ENCODE results near the gene CEP44. TPM values are rescaled to one million over a fixed set of nuclear protein-coding genes. Genes with fewer than 3 reads are reported as not detected.

CEP44 gene
- total and polyA plus RNA-seq, 12 donors, result 5.8 to 22.5 (median 15.8) TPM

DNA sequence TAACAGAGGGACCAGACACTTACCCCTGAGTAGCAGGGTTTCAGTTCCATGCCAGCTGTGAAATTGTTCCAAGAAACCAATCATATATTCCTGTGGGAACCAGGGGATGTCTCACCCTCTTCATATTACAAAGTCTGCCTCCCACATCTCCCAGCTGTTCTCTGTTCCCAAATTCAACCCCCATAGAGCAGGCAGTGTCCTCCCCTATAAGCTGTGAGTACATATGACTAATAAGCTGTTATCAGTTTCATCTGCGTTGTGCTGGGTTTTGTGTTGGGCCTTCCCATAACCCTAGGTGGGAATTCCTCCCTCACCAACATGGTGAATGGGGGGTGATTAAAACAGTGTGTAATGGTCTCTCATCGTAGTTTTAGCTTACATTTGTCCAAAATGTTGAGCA lies 41.0 kb downstream of the CEP44 start:
- Histone ChIP-seq H3K36me3 (replicated peaks in 1 of 2) (no peaks in the 10 kb centered on the region), H3K9me3 (replicated peaks in 1 of 3) (peaks cover 0 to 7% (median 0%) of the 10 kb centered on the region in 3 donors), H3K27ac (no peak overlapping the region), H3K4me3 (no peak overlapping the region), H3K4me1 (replicated peaks in 1 of 2) (no peaks in the 10 kb centered on the region), H3K27me3 (no peaks in the 10 kb centered on the region)
- 73 to 92% (median 90%) methylated on average over 2 of the region's 2 CpGs for WGBS, 4 donors
- DNase-seq, result no peak
- TF ChIP-seq POLR2A (IDR thresholded peaks at IDR 0.05), result no peak
- TF ChIP-seq, protein P1, sequence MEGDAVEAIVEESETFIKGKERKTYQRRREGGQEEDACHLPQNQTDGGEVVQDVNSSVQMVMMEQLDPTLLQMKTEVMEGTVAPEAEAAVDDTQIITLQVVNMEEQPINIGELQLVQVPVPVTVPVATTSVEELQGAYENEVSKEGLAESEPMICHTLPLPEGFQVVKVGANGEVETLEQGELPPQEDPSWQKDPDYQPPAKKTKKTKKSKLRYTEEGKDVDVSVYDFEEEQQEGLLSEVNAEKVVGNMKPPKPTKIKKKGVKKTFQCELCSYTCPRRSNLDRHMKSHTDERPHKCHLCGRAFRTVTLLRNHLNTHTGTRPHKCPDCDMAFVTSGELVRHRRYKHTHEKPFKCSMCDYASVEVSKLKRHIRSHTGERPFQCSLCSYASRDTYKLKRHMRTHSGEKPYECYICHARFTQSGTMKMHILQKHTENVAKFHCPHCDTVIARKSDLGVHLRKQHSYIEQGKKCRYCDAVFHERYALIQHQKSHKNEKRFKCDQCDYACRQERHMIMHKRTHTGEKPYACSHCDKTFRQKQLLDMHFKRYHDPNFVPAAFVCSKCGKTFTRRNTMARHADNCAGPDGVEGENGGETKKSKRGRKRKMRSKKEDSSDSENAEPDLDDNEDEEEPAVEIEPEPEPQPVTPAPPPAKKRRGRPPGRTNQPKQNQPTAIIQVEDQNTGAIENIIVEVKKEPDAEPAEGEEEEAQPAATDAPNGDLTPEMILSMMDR (IDR thresholded peaks at IDR 0.05), result no peak
- intact Hi-C loops (cut with DNase I), result loop anchor here in 1 of 2 donors (5.0 kb wide), 1 partner anchor 97 kb away; no protein-coding TSS in a partner anchor

DNA sequence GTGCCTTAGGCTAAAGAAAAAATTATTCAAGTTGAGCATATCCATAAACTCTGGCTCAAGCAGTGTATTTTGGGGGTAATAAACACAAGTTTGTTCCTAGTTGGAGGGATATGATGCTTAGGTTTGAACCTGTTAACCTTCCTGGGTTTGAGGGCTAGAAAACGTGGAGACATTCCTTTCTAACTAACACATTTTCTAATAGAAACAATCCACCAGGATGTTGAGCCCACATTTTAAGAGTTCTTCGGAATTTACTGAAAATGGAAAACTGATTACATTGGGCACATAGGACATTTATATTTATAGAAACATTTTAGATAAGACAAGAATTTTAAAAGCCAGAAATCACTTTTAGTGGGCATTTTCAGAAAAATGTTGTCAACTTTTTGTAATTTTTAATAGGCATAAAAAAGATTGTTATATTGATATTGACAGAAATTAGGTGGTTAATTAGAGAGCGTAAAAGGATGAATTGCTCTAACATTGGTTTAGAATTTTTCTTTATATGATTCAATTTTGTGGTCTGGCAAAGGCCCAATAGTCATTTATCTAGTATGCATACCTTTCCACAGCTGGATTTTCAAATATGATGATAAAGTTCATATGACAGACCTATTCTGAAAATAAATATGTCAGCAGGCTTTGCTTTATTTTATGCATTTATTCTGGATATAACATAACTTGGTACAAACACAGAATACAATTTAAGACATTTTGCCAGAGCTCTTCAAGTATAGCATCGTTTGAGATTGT lies 49.2 kb downstream of the CEP44 start:
- H3K27me3 ChIP-seq, result no peaks in the 10 kb centered on the region
- intact Hi-C loops (cut with DNase I), result no loop called here
- H3K9me3 ChIP-seq (replicated peaks in 1 of 3), result no peaks in the 10 kb centered on the region
- no peak overlapping the region for H3K4me3 ChIP-seq
- no peak overlapping the region for H3K27ac ChIP-seq
- DNase-seq, result no peak
- no peaks in the 10 kb centered on the region for H3K36me3 ChIP-seq (replicated peaks in 1 of 2)
- no peak for TF ChIP-seq POLR2A (IDR thresholded peaks at IDR 0.05)
- TF ChIP-seq, protein P1 (IDR thresholded peaks at IDR 0.05), result no peak
- WGBS, 4 donors, result 83 to 87% (median 84%) methylated on average over 4 of the region's 4 CpGs
- no peaks in the 10 kb centered on the region for H3K4me1 ChIP-seq (replicated peaks in 1 of 2)

DNA sequence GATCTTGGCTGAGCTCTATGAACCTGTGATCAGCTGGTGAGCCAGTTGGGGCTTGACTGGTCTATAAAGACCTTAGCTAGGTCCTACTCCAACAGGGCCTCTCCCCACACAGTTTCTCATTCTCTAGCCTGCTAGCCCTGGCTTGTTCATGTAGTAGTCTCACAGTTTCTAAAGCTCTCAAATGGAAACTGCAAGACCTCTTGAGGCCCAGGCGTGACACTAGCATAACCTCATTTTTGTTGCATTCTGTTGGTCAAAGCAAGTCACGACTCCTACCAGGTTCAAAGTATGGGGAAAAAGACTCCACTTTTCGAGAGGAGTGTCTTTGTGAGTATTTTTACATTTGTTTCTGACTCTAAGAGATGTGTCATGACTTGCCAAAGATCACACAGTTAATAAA lies 50.9 kb downstream of the CEP44 start:
- Histone ChIP-seq H3K9me3 (replicated peaks in 1 of 3) (no peaks in the 10 kb centered on the region), H3K27ac (no peak overlapping the region), H3K36me3 (replicated peaks in 1 of 2) (no peaks in the 10 kb centered on the region), H3K4me3 (no peak overlapping the region), H3K27me3 (no peaks in the 10 kb centered on the region), H3K4me1 (replicated peaks in 1 of 2) (no peaks in the 10 kb centered on the region)
- no peak for DNase-seq
- no peak for TF ChIP-seq POLR2A (IDR thresholded peaks at IDR 0.05)
- TF ChIP-seq, protein P1 (IDR thresholded peaks at IDR 0.05), result no peak
- intact Hi-C loops (cut with DNase I), result no loop called here
- WGBS, 4 donors, result 76 to 93% (median 89%) methylated on average over 3 of the region's 3 CpGs

DNA sequence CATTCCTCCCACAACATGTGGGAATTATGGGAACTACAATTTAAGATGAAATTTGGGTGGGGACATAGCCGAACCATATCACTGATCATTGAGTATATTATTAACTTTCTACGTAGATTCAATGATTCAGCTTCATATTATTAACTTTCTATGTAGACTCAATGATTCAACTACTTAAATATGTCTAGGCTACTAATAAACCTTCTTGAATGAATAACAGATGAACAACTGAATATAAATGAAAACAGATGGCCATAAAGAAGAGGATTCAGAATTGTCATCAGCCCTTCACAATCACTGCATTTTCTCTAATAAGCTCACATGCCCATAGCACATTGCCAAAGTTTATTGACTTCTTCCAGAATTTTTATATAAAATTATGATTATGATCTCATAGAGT lies 57.0 kb downstream of the CEP44 start:
- no peak for DNase-seq
- Histone ChIP-seq H3K4me1 (replicated peaks in 1 of 2) (no peaks in the 10 kb centered on the region), H3K36me3 (replicated peaks in 1 of 2) (no peaks in the 10 kb centered on the region), H3K27ac (no peak overlapping the region), H3K27me3 (no peaks in the 10 kb centered on the region), H3K9me3 (replicated peaks in 1 of 3) (no peaks in the 10 kb centered on the region), H3K4me3 (no peak overlapping the region)
- intact Hi-C loops (cut with DNase I), result no loop called here
- TF ChIP-seq POLR2A (IDR thresholded peaks at IDR 0.05), result no peak
- TF ChIP-seq, protein P1 (IDR thresholded peaks at IDR 0.05), result no peak
- 88 to 95% (median 93%) methylated on average over 2 of the region's 2 CpGs for WGBS, 4 donors

Data from adrenal gland (tissue), 12 donors.